Measurements from ENCODE around the gene ZIC1. TPM values are rescaled to one million over a fixed set of nuclear protein-coding genes. Genes with fewer than 3 reads are reported as not detected.

ZIC1 gene
- total RNA-seq, 1 experiment from 2014 or later = not detected

- no peak overlapping the region for H3K4me2 ChIP-seq (ENCODE audit: low read length)
- H3K27me3 ChIP-seq (ENCODE audit: insufficient read depth, low read length) = no peaks in the 10 kb centered on the region
- ChIA-PET RAD21 (ENCODE audit: low non-redundant PET in 1 of 2, low total read pairs in 2 of 2, uncharacterized antibody in 2 of 2, unreplicated experiment in 2 of 2) (no interaction called here), CTCF (no interaction called here), POLR2A (no interaction called here)
- no peak overlapping the region for H3K27ac ChIP-seq (ENCODE audit: low read depth, low read length)
- ATAC-seq (no peak), DNase-seq (ENCODE audit: low read depth, low spot score) (no peak)
- BruUV-seq (replicated peaks) = no TSS peak
- no peaks in the 10 kb centered on the region for H3K4me1 ChIP-seq (ENCODE audit: control insufficient read depth in 1 of 2, insufficient read depth in 2 of 2, low read length in 2 of 2)
- intact Hi-C loops (cut with micrococcal nuclease) = no loop called here
- H2AFZ ChIP-seq (ENCODE audit: low read depth, low read length, poor library complexity, severe bottlenecking) = no peak overlapping the region
- TF ChIP-seq POLR2AphosphoS5 (IDR thresholded peaks at IDR 0.05; ENCODE audit: low read depth, low read length) = no peak
- no peak for TF ChIP-seq ZNF274 (IDR thresholded peaks at IDR 0.05; ENCODE audit: low read depth, low read length)
- TF ChIP-seq EZH2phosphoT487 (IDR thresholded peaks at IDR 0.05; ENCODE audit: borderline replicate concordance) = no peak
- TF ChIP-seq CBX3 (IDR thresholded peaks at IDR 0.05; ENCODE audit: low read depth) = no peak
- no peak for TF ChIP-seq CTCF (IDR thresholded peaks at IDR 0.05 in 2 of 3, conservative IDR thresholded peaks at IDR 0.05 in 1 of 3; ENCODE audit: borderline replicate concordance in 1 of 3, insufficient read depth in 1 of 3, low read depth in 2 of 3, low read length in 2 of 3)
- TF ChIP-seq JUND (IDR thresholded peaks at IDR 0.05) = no peak
- TF ChIP-seq EGR1 (IDR thresholded peaks at IDR 0.05; ENCODE audit: low read depth) = no peak
- TF ChIP-seq YY1 (IDR thresholded peaks at IDR 0.05; ENCODE audit: extremely low read depth, insufficient replicate concordance, low read depth, low read length) = no peak
- no peak for TF ChIP-seq ZFX (IDR thresholded peaks at IDR 0.05)
- TF ChIP-seq RAD21 (IDR thresholded peaks at IDR 0.05; ENCODE audit: low read depth) = no peak
- TF ChIP-seq SRF (IDR thresholded peaks at IDR 0.05; ENCODE audit: low read depth) = no peak
- no peaks in the 10 kb centered on the region for H3K79me2 ChIP-seq (ENCODE audit: insufficient read depth, low read length)
- H3K9me3 ChIP-seq (ENCODE audit: control insufficient read depth in 1 of 2, insufficient read depth in 1 of 2, low read depth in 1 of 2, low read length in 2 of 2) = no peaks in the 10 kb centered on the region
- H3K36me3 ChIP-seq (ENCODE audit: control insufficient read depth in 1 of 2, insufficient read depth in 2 of 2, low read length in 2 of 2) = no peaks in the 10 kb centered on the region
- H3K4me3 ChIP-seq (replicated peaks in 1 of 2; ENCODE audit: low read depth in 1 of 2, low read length in 2 of 2) = no peak overlapping the region
- no peaks in the 10 kb centered on the region for H3K9me2 ChIP-seq (ENCODE audit: insufficient read depth)
- no peak overlapping the region for H3K9ac ChIP-seq (ENCODE audit: low read length)
- H4K20me1 ChIP-seq (ENCODE audit: insufficient read depth) = no peaks in the 10 kb centered on the region
Measured at GRCh38 chr3:147423798-147424580, 14.8 kb downstream of the ZIC1 start.

Measured in HCT116 (cell line).